ENCODE measurements around the gene RSPH1.
"Not testable (repeated sequence)": the region's sequence is repeated elsewhere in the genome, so short reads cannot be mapped to it uniquely, and the experiment has no call there.

The RSPH1 gene

DNA sequence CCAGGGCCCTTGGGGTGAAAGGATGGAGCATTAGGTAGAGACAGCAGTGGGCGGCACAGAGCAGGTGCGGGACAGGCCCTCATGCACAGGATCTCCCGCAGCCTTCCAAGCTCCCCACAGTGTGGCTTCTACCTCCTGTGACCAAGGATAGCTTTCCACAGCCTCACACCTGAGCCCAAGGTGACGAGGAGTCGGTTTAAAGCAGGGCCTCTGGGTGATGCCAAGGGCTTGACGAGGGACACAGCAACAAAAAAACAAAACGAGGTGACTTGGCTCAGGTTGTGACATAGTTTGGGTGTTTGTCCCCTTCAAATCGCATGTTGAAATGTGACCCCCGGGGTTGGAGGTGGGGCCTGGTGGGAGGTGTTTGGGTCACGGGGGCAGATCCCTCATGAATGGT is 15.3 kb downstream of the RSPH1 start:
- no peak for DNase-seq

DNA sequence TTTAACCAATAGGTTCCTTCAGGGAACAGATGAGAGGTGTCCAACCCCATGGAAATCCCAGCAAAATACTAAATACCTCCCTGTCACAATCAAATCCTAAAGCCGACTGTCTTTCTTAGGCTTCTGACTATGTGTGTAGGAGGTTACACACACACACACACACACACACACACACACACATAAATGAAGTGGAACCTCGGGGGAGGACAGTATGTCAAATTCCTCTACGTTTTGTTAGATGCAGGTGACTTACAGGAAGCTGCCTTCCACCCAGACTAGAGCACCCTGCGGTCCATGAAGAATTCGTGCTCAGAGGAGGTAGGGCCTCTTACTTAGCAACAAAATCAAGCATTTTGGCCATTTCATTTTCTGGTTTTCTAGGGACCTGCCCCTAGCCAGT is 16.4 kb downstream of the RSPH1 start:
- DNase-seq, result no peak

DNA sequence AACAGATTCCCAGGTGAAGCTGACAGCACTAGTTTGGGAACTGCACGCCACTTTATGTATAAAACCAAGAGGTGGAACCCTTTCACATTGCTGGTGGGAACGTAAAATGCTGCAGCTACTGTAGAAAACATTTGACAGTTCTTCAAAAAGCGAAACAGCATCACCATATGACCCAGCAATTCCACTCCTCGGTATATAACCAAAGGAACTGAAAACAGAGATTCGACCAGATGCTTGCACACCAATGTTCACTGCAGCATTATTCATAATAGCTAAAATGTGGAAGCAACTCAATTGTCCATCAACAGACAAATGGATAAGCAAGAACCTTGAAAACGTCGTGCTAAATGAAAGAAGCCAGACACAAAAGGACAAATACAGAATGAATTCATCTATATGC is 17.5 kb downstream of the RSPH1 start:
- no peak for DNase-seq

GRCh38 chr21:42476388-42477331 is 19.4 kb downstream of the RSPH1 start:
- DNase-seq, result no peak

GRCh38 chr21:42475526-42476387 is 20.3 kb downstream of the RSPH1 start:
- DNase-seq, result no peak

DNA sequence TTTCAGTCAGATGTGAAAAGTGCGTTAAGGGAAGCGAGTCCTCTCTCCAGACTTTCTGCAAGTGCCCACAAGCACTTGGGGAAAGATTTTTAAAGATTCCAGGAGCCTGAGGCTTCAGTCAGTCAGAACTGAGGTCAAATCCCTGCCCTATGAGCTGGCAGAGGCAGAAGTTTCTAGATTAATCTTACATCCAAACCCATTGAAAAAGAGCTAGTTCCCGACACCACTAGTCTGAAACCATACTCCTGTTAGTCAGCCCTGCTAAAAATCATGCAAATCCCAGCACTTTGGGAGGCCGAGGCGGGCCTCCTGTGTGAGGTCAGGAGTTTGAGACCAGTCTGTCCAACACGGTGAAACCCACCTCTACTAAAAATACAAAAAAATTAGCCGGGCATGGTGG is 21.0 kb downstream of the RSPH1 start:
- no peak for DNase-seq

GRCh38 chr21:42474043-42474831 is 21.8 kb downstream of the RSPH1 start:
- peak; percentile 70 for DNase-seq

GRCh38 chr21:42473498-42474042 is 22.5 kb downstream of the RSPH1 start:
- DNase-seq, result no peak

- DNase-seq, result no peak
These were observed 23.5 kb downstream of the RSPH1 start for GRCh38 chr21:42472521-42472920.

- no peak for DNase-seq
These were observed 24.2 kb downstream of the RSPH1 start for GRCh38 chr21:42471716-42472330.

GRCh38 chr21:42471206-42471605 is 24.8 kb downstream of the RSPH1 start:
- no peak for DNase-seq

DNA sequence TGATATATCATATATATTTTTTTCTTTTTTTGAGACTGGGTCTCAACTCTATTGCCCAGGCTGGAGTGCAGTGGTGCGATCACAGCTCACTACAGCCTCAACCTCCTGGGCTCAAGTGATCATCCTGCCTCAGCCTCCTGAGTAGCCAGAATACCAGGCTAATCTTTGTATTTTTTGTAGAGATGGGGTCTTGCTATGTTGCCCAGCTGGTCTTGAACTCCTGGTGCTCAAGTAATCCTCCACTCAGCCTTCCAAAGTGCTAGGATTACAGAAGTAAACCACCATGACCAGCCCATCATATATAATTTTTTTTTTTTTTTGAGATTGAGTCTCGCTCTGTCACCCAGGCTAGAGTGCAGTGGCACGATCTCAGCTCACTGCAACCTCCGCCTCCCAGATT is 26.3 kb downstream of the RSPH1 start:
- DNase-seq, result not testable (repeated sequence)

- DNase-seq, result no peak
These were observed 26.8 kb downstream of the RSPH1 start for GRCh38 chr21:42469272-42469671.

DNA sequence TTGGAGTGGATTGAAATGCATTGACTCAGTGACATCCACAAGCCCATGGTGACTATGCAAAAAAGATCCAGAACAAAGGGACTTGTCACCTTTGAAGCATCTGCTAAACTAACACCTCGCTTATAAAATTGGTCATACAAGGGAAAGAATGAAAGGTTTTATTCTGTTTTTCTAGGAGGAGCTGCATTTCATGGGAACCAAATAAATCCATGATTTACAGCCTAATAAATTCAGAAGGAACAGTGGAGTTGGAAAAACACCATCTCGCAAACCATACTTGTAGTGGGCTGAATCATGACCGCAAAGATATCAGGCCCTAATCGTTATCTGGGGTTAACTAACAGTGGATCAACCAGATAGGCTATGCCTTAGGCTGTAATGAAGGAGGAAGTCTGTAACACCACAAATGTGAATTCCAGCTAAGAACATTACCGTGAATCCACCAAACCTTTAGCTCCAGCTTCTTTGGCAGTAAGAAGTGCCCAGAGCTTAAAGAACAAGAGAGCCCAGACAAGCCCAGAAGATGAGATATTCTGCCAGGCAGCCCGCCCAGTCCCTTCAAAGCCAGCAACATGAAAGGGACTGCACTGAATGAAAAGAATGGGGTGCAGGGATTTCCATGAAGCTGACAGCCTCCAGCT is 27.4 kb downstream of the RSPH1 start:
- no peak for DNase-seq

- no peak for DNase-seq
These were observed 28.7 kb downstream of the RSPH1 start for GRCh38 chr21:42467140-42467983.

DNA sequence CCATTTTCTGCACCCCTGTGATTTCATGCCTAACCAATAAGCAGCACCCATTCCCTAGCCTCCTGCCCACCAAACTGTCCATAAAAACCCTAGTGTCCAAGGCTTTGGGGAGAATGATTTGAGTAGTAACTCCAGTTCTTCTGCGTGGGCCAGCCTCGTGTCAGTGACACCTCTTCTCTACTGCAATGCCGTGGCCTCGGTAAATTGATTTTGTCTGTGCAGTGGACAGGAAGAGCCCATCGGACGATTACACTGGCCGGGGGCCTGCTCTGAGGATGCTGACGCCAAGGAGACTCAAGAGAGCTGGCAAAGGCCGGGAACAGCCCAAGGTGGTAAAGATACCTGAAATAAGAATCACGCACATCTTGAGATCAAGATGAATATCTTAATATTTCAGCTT is 29.3 kb downstream of the RSPH1 start:
- no peak for DNase-seq

DNA sequence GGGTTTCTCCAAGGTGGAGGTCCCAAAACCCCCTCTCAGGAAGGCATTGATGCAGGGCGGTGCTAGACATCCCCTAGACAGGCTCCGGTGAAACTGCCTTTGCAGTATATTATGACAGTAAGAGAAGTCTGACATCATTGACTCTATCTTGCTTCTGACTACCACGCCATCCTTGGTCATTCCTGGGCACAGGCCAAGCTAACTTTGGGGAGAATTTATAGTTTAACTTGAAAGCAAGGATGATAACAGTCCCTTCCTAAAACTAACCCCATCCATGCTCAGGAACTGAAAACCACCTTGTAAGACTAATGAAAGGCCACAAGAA is 30.3 kb downstream of the RSPH1 start:
- no peak for DNase-seq

DNA sequence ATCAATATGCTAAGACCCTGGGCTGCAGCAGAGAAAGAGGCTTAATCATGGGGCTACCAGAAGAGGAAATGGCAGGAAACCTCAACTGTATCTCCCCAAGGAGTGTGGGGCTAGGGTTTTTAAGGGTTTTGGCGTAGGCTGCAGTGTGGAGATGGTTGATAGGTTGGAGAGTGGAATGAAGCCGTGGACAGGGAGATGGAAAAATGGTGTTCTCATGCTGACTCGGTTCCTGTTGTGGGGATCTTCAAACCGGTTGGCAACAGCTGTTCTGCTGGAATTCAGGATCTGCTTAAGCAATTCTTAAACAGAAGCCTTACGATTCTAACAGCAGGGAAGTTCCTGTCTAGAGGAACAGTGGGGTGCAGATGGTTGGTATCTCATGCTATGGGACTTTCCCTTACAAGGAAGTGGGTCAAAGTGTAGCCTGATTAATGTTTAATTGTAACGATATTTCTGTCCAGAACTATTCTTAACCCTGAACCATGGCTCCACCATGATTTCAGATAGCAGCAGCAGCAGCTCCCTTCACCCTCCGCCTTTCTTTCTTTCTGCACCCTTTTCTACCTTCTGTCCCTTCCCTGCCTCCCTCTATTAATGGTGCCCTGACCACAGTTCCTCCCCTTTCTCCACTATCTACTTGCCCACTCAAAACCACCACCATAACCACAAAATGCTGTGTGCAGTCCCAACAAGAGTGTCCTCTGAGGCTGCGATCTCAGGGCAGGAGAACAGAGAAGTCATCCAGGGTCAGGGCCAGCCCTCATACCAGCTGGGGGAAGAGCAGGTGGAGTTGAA is 30.8 kb downstream of the RSPH1 start:
- no peak for DNase-seq

DNA sequence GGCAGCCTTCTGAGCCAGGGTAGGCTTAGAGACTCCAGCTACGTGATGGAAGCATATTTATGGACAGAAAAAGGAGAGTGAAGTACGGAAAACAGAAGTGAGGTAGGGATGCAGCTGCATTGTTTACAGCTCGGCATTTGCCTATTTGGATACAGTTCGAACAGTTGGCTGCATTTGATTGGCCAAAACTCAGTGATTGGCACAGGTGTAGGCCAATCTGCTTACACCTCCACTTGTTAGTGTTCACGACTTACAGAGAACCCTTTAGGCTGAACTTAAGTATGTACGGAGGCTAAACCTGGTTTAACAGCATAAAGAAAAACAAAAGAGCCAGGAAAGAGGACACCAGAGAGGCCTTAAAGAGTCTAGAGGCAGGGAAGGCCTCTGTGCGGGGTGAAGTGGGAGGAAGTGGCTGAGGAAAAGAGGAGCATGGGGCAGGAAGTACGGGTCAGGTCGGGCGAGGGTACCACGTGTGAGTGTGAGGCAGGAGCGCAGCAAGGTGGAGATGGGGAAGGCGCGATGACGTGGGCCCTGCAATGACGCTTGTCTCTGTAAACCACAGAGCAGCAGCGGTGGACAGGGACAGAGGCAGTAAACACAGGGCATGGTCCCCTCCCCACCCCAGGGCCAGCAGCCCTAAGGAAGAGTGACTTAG is 32.0 kb downstream of the RSPH1 start:
- no peak for DNase-seq
